NCI-H345 treated with DMSO at 0.1 percent for 48 hours (cell line): ENCODE measurements around the gene CSMD2.
"Not testable (repeated sequence)": the region's sequence is repeated elsewhere in the genome, so short reads cannot be mapped to it uniquely, and the experiment has no call there.

Experiments used
- DNase-seq: peaks from one replicate; lab custom pipeline; 2025; ENCODE audit not compliant: unreplicated experiment; lab: John Stamatoyannopoulos, UW

The CSMD2 gene

DNA sequence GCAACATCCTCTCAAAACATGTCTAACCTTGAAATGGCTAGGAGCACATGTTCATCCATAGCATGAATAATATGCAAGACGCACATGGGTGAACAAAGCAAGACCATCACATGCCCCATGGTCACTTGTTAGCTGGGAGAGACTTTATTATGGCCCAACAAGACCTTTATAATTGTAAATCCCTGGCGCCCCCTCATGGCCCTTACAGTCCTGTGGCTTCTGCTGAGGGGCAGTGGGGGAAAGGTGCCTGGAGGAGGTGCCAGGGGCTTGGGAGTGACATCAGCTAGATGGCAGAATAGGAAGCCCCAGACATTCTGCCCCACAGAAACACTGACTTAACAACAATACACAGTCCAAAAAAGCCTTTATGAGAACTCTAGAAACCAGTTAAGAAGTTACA is 51.7 kb downstream of the CSMD2 start:
- no peak for DNase-seq

DNA sequence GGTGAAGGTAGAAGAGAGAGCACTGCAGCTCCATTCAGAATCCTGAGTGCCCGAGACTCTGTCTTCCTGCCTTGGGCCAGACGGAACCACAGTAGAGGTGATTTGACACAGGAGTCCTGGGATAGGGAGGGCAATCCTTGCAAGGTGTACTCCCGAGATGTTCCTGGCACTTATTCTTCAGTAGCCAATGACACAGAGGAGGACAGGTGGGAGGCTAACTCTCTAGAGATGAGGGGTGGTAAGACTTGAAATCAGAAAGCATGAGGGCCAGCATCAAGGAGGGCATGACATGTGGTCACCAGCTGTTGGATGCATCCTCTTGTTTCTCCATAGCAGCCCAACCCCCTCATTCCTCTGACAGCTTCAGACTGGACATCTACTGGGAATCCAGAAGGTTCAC is 56.3 kb downstream of the CSMD2 start:
- no peak for DNase-seq

DNA sequence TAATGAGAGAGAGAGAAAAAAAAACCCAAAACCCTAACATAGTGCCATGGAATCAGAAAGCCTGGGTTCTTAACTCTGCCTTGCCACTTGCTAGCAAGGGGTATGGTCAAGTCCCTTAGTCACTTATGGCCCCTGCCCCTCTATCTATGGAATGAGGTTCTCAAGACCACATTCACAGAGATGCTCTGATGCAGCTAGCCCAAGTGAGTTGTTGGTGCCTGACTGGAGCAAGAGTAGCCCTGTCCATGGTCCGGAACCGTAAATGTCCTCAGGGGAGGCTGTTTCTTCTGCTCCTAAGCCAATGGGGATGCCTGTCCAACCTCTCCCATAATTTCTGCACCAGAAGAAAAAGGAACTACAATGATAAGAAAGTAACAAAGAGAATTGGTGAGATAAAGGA is 56.8 kb downstream of the CSMD2 start:
- DNase-seq = no peak

DNA sequence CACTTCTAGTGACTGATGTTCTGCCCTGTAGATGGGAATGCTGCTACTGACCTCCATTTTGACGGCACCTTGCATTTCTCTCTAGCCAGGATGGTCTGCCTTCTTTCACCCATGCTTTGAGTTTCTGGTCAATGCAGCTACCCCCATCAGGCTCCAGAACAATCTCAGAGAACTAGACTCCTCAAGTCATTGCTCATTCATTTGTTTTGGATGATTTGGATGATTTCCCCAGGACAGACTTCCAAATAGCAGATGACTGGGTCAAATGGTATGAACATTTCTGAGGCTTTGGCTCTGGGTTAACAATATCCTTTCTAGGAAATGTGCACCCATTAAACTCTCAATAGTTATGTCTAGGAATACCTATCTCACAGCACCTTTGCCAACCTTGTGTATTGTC is 63.9 kb downstream of the CSMD2 start:
- DNase-seq = no peak

DNA sequence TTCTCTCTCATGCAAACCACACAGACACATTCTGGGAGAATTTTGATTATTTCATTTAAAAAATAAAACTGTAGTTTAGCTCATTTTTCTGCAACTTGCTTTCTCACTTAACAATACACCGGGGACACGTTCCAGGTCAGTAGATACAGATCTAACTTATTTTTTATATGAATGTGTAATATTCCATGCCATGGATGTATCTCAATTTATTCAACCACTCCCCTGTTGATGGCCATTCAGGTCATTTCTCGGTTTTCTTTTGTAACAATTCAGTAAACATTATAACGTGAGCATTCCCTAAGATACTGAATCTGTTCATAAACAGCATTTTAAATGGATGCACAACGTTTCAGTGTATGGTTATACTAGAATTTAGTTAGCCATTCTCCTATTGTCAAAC is 64.7 kb downstream of the CSMD2 start:
- no peak for DNase-seq

DNA sequence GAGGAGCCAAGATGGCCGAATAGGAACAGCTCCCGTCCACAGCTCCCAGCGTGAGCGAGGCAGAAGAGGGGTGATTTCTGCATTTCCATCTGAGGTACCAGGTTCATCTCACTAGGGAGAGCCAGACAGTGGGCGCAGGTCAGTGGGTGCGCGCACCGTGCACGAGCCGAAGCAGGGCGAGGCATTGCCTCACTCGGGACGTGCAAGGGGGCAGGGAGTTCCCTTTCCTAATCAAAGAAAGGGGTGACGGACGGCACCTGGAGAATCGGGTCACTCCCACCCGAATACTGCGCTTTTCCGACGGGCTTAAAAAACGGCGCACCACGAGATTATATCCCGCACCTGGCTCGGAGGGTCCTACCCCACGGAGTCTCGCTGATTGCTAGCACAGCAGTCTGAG is 72.6 kb downstream of the CSMD2 start:
- DNase-seq = not testable (repeated sequence)

DNA sequence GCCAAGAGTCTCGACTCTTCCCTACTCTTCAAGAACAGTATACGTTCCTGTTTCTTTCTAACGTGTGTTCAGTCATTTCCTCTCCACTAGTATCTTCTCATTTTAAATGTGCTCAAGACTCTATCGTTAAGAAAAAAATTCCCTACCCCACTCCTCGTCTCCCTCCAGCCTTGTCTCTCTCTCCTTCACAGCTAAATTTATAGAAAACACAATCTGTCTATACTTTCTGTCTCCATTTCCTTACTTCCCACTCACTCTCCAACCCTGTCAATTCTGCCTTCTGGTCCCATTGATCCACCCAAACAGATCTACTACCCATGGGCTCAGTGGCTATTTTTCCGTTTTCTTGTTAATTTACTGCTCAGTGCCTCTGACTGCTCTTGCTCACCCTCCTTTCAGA is 75.3 kb downstream of the CSMD2 start:
- DNase-seq = no peak

DNA sequence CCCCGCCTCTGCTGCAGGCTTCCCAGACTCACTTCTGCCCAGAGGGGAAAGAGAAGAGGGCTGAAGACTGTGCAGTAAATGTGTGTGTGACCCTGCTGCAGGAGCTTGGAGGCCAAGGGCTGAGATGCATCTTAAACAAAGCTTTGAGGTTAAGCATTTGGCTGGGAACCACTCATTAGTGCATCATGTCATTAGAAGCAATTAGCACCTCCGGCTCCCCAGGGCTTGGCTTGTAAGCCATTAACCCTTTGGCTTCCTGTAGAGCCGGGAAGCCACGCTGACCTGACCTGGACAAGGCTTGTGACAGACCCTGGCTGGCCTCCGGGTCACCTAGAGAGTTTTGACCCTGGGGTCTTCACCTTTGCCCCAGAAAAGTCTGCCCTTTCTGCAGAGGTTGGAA is 77.0 kb downstream of the CSMD2 start:
- DNase-seq = no peak

DNA sequence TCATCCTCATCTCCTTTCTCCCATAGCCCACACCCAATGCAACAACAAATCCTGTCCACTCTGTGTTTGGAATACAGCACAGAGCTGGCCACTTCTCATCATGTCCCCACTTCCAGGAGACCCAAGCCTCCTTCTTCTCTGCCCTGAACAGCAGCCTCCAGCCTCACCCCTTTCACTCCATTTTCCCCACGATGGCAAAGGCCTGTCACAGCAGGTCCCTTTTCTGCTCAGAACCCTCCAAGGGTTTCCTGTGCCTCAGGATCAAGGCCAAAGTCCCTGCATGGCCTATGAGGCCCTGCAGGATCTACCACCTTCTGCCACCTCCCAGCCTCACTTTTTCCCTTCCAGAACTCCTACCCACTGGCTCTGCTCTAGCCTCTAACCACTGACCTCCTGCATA is 78.5 kb downstream of the CSMD2 start:
- DNase-seq = no peak

DNA sequence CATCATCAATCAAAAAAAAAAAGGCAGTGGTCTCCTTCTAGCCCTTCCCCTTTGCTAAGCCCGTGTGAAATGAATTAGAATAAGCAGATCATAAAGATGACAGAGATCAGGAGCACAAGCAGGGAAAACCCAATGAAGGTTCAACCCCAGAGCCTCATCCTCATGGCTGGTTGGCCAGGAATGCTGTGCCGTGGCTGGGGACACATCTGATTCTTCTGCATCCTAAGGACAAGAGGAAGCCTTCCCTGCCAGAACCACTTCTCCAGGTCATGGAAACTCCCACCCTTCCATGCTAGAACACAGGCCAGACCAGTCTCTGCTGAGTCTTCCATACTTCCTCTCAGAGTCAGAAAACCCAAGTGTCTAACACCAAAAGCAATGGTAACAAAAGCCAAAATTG is 81.1 kb downstream of the CSMD2 start:
- no peak for DNase-seq

DNA sequence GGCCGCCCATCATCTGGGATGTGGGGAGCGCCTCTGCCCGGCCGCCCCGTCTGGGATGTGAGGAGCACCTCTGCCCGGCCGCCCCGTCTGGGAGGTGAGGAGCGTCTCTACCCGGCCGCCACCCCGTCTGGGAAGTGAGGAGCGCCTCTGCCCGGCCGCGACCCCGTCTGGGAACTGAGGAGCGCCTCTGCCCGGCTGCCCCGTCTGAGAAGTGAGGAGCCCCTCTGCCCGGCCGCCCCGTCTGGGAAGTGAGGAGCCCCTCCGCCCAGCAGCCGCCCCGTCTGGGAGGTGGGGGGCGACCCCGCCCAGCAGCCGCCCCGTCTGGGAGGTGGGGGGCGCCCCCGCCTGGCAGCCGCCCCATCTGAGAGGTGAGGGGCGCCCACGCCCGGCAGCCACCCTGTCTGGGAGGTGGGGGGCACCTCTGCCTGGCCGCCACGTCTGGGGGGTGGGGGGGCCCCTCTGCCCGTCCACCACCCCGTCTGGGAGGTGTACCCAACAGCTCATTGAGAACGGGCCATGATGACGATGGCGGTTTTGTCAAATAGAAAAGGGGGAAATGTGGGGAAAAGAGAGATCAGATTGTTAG is 82.9 kb downstream of the CSMD2 start:
- DNase-seq = not testable (repeated sequence)

DNA sequence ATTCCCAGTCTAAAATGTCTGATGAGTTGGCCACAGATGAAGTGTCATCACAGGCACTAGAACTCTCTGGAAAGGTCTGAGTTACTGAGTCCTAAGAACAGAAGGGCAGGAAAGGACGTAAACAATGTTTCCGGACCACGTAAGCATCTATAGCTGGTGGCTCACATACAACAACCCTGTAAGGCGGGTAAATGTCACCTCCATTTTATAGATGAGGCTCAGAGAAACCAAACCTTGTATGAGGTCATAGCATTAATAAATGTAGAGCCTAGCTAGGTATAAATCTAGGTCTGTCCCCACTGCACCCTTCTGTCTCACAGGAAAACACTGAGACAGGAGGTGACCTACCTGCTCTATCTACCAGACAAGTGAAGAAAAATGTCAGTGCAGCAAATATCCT is 86.6 kb downstream of the CSMD2 start:
- DNase-seq = no peak

DNA sequence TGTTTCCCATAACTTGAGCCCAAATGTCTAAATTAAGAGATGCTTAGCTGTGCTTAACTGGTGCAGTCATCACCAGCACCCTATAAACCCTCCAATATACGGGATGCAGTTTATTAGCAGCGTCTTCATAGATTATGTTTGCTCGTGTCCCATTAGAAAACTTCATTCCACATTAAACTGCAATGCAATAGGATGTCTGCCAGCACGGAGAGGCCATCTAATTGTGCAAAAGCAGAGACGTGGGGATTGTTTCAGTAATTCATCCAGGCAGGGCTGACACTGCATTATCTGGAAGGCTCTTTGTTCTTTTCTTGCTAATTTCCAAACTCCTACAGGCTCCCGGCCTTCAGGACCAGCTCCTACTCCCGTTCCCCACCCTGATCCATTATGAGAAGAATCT is 89.5 kb downstream of the CSMD2 start:
- DNase-seq = no peak

DNA sequence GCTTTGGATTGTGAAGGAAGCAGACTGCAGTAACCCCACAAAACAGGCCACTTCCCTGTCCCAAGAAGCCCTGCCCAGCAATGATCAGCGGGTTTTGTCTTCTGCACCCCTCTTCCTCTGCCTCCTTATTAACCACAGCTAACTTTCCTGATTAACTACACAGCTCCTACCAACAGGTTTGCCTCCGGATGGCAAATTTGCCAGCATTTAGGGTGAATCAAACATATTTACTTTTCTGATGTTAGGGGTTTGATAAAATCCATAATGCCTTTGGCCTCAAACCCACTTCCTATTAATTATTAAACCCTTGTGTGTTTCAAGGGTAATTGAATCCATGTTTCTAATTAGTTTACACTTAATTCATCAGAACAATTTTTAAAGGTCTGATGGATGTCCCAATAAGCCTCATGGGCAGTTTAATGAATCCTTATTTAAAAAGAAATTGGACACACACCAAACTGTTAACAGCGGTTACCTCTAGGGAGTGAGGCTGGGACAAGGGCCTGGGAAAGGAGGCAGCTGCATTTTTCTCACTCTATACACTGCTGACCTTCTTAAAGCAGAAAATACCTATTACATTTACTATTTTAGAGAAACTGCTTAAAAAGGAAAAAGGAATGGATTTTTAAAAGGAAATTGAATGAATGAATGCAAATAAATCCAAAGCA is 91.9 kb downstream of the CSMD2 start:
- no peak for DNase-seq

DNA sequence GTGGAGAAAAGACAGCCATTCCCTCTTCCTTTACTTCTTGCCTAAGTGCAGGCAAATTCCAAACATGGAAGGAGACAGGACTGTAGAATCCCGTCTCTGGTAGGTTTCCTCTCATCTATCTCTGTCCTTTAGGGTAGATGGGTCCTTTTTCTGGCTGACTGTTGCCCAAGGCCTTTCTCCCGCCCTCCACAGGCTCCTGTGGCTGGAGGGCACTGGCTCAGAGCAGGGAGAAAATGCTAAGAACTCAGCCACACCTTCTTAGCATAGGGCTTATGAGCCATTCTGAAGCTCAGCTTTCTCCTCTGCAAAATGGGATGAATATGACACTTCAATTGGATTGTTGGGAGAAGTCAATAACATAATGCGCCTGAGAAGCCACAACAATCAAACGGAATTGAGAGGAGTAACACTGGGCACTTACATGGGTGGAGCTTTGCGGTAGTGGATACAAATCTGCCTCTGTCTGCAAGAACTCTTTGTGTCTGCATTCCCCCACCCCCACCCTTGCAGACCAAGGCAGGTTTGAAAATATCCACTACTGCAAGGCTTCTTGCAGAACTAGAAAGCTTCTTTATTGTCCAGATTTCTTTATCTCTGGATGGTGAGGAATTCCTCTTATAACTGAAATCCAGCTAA is 94.7 kb downstream of the CSMD2 start:
- no peak for DNase-seq

DNA sequence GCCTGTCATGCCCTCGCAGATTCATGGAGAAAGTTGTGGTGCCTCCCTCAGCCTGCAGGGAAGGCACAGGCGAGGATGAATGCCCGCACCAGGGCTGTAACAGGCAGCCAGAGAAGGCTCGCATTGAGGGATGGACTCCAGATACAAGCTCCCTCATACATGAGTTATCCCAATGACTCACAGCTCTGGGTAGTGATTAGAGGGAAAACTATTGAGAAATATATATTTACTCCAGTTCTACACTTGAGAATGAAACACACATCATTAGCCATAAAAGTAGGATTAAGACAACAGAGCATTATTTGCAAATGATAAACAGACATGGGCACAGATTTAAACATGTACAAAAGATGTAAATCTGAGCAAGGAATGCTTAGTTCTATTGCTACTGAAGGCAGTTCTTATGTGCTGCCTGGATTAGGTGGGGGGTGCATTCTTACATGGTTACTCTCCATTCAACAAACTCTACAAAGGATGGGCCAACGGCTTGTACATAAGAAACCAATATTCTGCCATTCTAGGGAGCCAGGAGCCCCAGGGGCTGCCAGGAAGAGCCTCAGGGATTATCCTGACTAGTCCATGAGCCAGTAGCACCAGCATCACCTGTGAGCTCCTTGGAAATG is 97.9 kb downstream of the CSMD2 start:
- DNase-seq = no peak

DNA sequence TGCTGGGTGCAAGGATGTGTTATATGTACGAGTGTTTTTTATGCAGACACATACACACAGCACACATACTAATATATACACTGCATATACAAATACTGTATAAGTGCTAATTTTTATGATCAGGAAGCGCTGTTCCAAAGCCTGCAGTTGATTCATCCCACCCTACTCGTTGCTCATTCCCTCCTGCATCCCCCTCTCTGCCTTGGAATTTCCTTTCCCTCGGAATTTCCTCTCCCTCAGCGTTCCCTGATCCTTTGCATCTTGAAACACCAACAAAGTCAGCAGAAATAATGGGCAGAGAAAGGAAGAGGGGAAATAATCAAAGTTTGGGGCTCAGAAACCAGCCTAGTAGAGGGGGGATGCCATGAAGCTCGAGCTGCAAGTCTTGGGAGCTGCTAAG is 98.9 kb downstream of the CSMD2 start:
- no peak for DNase-seq

DNA sequence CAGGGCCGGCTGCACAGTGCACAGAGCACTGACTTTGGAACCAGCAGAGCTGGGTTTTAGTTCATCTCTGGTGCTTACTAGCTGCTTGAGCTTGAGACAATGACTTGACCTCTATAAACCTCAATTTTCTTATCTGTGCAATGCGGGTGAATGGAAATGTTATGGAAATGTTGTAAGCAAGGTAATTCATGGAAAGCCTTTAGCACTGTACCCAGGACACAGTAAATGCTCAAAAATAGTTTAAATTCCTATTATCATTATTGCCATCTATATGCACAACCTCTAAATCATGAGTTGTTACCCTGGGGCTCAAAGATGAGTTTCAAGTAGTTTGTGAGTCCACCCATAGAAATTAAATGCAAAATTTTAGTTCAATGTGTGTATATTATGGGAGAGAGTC is 99.5 kb downstream of the CSMD2 start:
- no peak for DNase-seq

DNA sequence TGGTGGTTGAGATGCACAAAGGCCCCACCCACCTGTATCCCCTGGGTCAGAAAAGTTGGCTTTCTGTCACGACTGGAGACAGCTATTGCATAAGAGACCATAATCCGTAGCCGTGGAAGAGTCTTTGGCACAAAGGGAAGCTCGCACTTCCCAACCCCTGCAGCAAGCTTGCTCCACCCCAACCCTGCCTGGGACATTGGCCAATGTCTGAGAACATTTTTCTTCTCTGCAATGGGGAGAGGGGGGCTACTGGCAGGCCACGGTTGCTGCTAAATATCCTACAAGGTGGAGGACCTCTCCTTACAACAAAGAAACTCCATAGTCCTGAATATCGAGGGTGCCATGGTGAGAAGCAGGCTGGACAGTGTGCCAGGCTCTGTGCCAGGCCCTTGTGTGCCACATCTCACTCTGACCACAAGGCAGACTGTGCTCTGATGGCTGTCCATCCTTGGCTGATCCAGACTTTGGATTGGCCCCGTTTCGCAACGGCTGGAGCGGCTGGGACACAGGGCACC is 104.1 kb downstream of the CSMD2 start:
- no peak for DNase-seq

DNA sequence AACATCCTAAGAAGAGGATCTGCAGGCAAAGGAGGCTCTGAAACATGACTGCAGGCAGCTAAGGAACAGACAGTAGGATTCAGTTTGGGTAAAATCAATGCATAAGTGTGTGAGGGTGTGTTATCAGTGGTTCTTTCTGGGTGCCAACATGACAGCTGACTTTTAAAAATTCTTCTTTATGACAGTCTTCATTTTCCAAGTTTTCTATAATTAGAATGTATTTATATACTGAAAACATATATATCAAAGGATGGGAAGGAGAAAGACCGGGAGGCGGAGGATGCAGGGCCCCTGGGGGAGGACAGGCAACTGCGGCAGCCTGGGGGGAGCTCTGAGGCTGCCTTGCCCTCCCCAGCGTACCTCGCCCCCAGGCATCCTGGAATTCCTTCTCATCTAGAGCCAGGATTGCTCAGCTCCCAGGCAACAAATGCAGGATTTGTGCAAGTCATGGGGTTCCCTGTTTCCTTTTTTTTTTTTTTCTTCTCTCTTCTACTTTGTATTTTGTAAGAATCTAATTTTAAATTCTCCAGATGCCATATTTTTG is 104.8 kb downstream of the CSMD2 start:
- no peak for DNase-seq

DNA sequence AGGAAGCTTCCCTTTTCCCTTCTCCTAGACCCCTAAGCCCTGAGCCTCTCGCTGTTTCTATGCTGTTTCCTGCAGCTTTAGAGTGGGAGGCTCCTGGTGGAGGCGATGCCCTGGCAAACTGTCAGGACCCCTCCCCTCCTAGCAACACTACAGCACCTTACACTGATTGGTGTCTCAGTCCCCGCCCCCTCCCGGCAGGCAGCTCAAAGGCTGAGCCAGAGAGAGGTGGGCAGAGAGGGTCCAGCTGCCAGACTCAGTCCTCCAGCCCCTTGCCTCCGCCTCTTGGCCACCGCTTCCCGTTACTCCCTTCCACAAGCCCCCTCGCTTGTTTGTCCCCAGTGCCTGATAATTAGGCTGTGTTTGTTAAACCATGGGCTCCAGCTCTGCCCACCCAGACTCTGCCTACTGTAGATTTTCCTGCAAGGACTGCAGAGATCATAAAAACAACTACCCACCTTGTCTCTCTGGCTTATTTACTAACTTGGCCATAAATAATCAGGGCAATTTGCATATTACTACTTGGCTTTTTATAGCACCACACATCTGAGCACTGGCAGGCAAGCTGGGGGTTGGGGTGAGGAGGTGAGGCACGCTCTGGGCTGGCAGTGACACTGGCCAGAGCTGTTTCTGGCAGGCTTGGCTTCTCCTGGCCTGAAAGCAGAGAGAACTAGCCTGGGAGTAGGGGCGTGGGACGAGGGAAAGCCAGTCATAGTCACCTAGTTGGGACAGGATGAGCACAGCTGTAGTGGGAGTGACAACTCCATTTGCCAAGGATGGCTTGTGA is 107.5 kb downstream of the CSMD2 start:
- no peak for DNase-seq
